GM10847 (cell line): Measurements from ENCODE around the gene WDFY2.

ENCODE experiments used
- POLR2A ChIP-seq: IDR thresholded peaks from 2 replicates; pipeline ENCODE4 v1.6.1; 2011; ENCODE audit not compliant: insufficient read length; ENCODE audit errors: extremely low read depth

The WDFY2 gene

DNA sequence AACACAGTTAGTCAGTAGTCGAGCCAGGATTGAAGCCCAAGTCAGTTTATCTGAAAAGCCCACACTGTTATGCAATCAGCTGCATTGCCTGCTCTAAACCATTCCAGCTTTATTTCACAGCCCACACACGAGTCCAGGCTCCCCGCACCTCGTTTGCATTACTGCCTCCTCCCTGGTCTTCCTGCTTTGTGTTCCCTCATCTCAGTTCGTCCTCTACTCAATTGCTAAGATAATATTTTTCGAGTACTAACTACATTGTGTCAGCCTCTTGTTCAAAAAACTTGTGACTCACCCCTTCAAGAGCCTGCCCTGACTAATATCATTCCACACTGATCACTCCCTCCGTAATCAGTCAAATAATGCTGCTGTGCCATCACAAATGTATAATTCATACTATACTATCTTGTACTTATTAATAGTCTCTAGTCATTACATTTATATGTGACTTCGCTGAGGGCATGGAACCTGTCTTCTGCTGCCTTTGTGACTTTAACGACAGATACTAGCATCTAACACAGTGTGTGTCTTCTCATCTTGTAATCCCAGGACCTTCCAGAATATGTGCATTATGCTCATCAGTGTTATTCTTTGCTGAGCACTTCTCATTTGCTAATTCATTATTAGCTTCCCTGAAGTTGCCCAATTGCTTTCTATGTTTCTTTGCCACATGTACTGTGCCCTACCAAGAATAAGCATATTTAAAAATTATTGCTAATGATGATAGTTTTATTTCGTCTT is 26.2 kb upstream of the WDFY2 start:
- no peak for TF ChIP-seq POLR2A

GRCh38 chr13:51559946-51560735 is 24.1 kb upstream of the WDFY2 start:
- no peak for TF ChIP-seq POLR2A

GRCh38 chr13:51562011-51562671 is 22.1 kb upstream of the WDFY2 start:
- no peak for TF ChIP-seq POLR2A

DNA sequence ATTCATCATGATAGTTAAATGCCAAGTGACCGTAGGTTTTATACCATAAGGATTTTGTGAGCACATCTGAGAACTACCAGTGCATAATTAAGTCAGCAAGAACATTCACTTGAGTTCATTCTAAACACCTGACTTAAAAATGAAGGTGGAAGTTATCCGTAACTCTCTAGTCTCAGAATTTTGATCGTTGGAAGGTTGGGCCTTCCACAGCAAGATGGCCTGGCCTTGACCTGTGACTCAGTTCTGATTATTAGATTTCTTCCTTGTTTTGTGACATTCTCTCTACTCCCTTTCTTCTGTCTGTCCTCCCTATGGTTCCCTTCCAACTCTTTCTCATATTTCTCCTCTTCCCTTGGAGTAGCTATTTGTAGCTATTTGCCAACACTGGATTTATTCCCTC is 20.0 kb upstream of the WDFY2 start:
- no peak for TF ChIP-seq POLR2A

DNA sequence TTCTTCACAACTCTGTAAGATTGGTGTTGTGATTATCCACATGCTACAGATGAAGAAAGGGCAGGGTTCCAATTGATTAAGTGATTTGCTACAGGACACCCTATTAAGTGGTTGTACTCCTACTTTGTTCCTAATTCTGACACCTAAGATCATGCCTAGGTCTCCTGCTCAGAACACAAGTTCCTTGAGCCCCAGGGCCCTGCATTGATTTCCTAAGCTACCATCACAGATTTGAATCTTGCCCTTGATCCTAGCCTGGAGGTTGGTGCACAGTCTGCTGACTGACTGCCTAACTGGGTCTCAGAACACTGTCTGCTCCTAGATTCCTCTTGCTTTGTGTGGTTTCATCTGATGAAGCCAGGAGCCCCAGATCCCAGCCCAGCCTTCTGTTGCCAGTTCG is 19.6 kb upstream of the WDFY2 start:
- TF ChIP-seq POLR2A, result no peak

- no peak for TF ChIP-seq POLR2A
Measured at GRCh38 chr13:51576754-51577153, 7.5 kb upstream of the WDFY2 start.

DNA sequence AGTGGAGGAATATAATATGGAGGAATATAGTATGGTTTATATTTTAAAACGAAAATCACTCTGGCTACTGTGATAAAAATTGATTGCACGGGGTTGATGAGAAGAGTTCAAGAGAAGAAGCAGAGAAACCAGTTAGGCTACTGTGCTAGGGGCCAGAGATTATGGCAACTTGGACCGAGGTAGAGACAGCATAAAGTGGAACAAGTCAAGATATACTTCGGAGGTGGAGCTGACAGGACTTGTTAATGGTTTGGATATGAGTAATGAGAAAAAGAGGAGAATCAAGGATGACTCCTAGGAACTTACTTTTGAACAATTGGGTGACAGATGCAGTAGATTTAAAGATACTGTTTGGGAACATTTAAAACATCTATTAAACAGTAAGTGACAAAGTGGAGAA is 6.6 kb upstream of the WDFY2 start:
- no peak for TF ChIP-seq POLR2A

- TF ChIP-seq POLR2A, result no peak
Measured at GRCh38 chr13:51579676-51580075, 4.6 kb upstream of the WDFY2 start.

DNA sequence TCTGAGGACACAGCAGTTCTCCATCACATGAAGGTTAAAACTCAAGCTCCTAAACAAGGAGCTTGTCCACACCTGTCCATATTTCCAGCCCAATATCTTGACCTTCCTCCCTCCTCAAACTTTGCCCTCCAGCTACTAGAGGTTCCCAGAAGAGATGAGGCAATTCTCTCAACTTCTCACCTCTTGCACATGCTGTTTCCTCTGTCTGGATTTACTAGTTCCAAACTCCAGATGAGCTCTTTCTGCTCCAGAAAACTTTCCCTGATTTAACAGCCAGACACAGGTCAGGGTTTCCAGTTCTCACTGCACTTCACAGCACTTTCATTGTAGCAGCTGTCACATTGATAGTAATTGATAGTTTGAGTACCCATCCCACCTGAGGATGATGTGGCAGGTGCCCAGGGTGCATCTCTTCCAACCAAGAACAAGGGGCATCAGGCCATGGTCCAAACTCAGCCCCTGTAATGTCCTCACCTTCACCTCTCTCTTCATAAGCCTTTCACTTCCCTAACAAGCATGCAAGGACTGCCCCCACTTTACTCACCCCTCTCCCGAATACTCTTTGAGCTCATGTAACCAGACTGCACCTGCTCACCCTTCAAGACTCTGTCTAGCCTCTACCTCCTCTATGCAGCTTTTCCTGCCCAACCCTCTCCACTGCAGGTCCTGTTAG is 3.0 kb upstream of the WDFY2 start:
- no peak for TF ChIP-seq POLR2A

DNA sequence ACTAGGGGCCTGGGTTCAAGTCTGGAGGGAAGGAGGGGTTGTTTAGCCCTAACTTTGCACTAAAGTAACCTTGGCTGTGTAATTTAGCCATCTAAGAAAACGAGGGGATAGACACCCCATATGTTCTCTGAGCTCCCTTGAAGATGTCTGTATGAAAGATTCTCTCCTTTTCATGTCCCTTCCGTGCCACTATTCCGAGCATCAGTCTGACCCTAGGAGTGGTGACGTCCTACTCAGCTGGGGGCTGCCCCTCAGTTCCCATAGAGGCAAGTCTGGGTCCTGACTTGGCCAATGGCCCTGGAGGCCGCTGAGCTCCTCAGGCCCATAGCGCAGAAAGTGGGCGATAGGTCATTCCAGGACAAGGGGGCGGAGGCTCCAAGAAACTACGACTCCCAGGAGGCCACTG is 790 bp upstream of the WDFY2 start:
- no peak for TF ChIP-seq POLR2A

DNA sequence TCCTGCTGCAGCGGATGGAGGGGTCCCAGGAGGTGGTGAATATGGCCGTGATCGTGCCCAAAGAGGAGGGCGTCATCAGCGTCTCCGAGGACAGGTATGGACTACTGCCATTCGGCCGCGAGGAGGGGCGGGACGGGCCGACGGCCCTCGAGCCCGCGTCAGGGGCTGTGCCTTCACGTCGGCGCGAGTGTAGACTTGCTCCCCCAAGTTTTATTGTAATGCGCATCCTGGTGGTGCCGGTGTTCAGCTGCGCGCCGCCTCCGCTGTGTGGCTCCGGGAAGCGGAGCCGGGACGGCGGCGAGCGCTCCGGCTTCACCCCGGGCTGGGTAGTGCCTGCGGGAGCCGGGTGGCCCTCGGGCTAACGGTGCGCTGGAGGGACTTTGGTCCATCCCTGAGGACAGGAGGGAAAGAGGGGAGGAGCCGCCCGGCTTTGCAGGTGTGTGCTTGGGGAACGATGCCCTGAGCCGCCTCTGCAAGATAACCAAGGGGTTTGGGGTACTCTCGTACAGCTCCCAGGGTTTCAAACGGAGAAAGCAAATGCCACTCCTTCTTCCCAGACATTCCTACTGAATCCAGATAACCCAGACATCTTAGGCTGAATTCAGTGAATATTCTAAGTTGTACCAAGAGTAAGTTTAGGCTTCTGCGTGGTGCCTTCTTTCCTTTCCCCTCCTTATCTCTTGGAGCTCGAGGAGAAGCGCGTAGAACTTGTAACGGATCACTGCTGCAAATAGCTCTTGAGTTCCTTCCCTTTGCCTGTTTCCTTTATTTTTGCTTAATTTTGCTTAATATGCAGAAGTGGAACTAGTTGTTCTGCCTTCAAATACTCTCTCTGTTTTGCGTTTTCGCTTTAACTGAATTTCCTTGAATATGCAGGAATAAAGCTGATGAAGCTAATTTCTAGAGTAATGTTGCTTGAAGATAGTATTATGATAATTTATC is 740 bp downstream of the WDFY2 start:
- no peak for TF ChIP-seq POLR2A

DNA sequence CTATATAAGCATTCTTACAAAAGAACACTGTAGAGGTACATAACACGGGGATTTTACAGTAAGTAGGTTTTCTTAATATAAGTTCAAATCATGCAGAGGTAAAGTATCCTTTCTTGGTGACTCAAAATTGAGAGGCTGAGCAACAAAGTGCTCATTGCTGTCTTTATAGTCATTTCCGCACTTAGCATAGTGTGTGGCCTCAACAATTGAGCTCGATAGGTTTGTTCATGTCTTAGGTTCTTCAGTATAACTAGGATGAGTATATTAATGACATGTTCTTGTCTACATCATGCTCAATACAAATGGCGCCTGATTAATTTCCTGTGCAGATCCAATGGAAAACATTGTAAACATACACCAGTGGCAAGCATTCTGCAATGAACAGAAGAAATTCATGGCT is 1.4 kb downstream of the WDFY2 start:
- TF ChIP-seq POLR2A, result no peak

- no peak for TF ChIP-seq POLR2A
Measured at GRCh38 chr13:51587372-51587771, 3.1 kb downstream of the WDFY2 start.

DNA sequence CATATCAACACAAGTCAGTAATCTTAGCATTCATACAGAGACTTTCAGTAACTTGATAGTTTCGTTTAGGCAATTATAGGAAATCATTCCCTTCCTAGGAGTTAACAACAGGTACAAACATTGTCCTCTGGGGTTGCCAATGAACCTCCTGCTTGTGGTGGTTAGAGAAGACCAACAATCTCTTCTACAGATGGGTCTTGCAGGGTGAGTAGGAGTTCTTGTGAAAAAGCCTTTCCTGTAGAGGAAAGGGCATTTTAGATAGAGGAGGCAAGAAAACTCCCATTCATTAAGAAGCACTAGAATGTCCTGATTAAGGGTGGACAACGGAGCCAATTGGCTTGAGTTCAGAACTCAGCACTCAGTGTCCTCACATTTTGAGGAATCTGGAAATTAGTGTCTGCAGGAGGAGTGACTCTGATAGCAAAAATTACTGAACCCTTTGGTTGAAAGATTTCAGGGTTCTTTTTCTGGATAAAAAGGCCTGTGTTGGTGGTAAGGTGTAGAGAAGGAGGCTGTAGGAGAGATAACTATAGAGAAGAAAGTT is 4.2 kb downstream of the WDFY2 start:
- TF ChIP-seq POLR2A, result no peak
